HCT116 (cell line): ENCODE measurements around the gene TIMM50. TPM values are rescaled to one million over a fixed set of nuclear protein-coding genes. Genes with fewer than 3 reads are reported as not detected.

Experiments
- ATAC-seq: fragments of 200-7000 bp; cut with Tn5 transposase; 2 replicates; pipeline ENCODE4 v1.9.1; 2020; ENCODE audit warnings: mild to moderate bottlenecking, moderate library complexity
- BruUV-seq: library from RNA; stranded (reverse); fragments of 400-500 nt; replicated peaks from 2 replicates; lab custom pipeline; 2021; lab: Mats Ljungman, UMichigan
- CTCF ChIA-PET: fragments of 300-600 bp; sonication (Branson Sonifier 250); formaldehyde crosslinking; loops from one replicate; lab custom pipeline; 2021; ENCODE audit warnings: antibody characterized with exemption; lab: Charles Lee
- POLR2A ChIA-PET: fragments of 300-600, 350-600 bp; sonication (Branson Sonifier 250); formaldehyde crosslinking; loops from one replicate; lab custom pipeline; 2021; ENCODE audit warnings: antibody characterized with exemption; lab: Charles Lee
- RAD21 ChIA-PET, 2 experiments: fragments of 300-600 bp; sonication (Branson Sonifier 250); formaldehyde crosslinking; loops; one replicate each; lab custom pipeline; 2023; ENCODE audit warnings: low total read pairs in 2 of 2; ENCODE audit not compliant: uncharacterized antibody in 2 of 2, unreplicated experiment in 2 of 2, low non-redundant PET in 1 of 2; lab: Charles Lee
- DNase-seq: peaks from one replicate; pipeline ENCODE4 v3.0.0-alpha.2; 2010; ENCODE audit warnings: low read depth, low spot score
- H2AFZ ChIP-seq: fragments of 200-600 bp; shearing (Covaris generic), sonication (generic); 2 replicates; pipeline ENCODE4 v1.6.1; 2017; ENCODE audit warnings: low read depth, mixed run types, mixed read lengths, antibody characterized with exemption, low read length; ENCODE audit not compliant: poor library complexity, severe bottlenecking
- H3K27ac ChIP-seq: 2 replicates; pipeline ENCODE4 v1.5.1; 2012; ENCODE audit warnings: low read depth, low read length
- H3K27me3 ChIP-seq: fragments of 200-600 bp; sonication (generic); 2 replicates; pipeline ENCODE4 v1.6.1; 2016; ENCODE audit warnings: mixed run types, low read length, mixed read lengths; ENCODE audit not compliant: insufficient read depth
- H3K36me3 ChIP-seq, 2 experiments: fragments of 200-500 bp in 1 of 2; fragments of 200-600 bp in 1 of 2; sonication (Bioruptor generic) in 1 of 2; sonication (generic) in 1 of 2; 2 replicates each; pipeline versions ENCODE4 v1.5.1 to v1.6.1; 2014 to 2016; ENCODE audit warnings: low read length in 2 of 2, inconsistent platforms in 1 of 2, mixed read lengths in 1 of 2, mixed run types in 1 of 2; ENCODE audit not compliant: insufficient read depth in 2 of 2, control insufficient read depth in 1 of 2
- H3K4me1 ChIP-seq, 2 experiments: fragments of 200-600 bp in 1 of 2; sonication (generic) in 1 of 2; 2 replicates each; pipeline versions ENCODE4 v1.5.1 to v1.6.1; 2012 to 2017; ENCODE audit warnings: low read length in 2 of 2, inconsistent platforms in 1 of 2, mild to moderate bottlenecking in 1 of 2, mixed read lengths in 1 of 2, mixed run types in 1 of 2, moderate library complexity in 1 of 2; ENCODE audit not compliant: insufficient read depth in 2 of 2, control insufficient read depth in 1 of 2
- H3K4me2 ChIP-seq: fragments of 200-600 bp; sonication (generic); 2 replicates; pipeline ENCODE4 v1.6.1; 2017; ENCODE audit warnings: mixed run types, low read length, mixed read lengths
- H3K4me3 ChIP-seq, 2 experiments: fragments of 200-600 bp in 1 of 2; sonication (generic) in 1 of 2; replicated peaks in 1 of 2; 2 replicates each; pipeline ENCODE4 v1.5.1; 2011 to 2016; ENCODE audit warnings: low read length in 2 of 2, control low read depth in 1 of 2, low read depth in 1 of 2, mild to moderate bottlenecking in 1 of 2, mixed read lengths in 1 of 2, mixed run types in 1 of 2
- H3K79me2 ChIP-seq: fragments of 200-600 bp; sonication (generic); 2 replicates; pipeline ENCODE4 v1.6.1; 2017; ENCODE audit warnings: mild to moderate bottlenecking, mixed run types, low read length, moderate library complexity, mixed read lengths; ENCODE audit not compliant: insufficient read depth
- H3K9ac ChIP-seq: fragments of 200-600 bp; sonication (generic); 2 replicates; pipeline ENCODE4 v1.6.1; 2016; ENCODE audit warnings: low read length, mixed read lengths
- H3K9me2 ChIP-seq: fragments of 200-600 bp; sonication (generic), shearing (Covaris generic); 2 replicates; pipeline ENCODE4 v1.6.1; 2017; ENCODE audit warnings: mixed run types, mild to moderate bottlenecking, moderate library complexity; ENCODE audit not compliant: insufficient read depth
- H3K9me3 ChIP-seq, 2 experiments: fragments of 200-500 bp in 1 of 2; fragments of 200-600 bp in 1 of 2; sonication (Bioruptor generic) in 1 of 2; sonication (generic) in 1 of 2; 2 replicates each; pipeline ENCODE4 v1.6.1; 2014 to 2017; ENCODE audit warnings: low read length in 2 of 2, mixed read lengths in 2 of 2, inconsistent platforms in 1 of 2, low read depth in 1 of 2, mild to moderate bottlenecking in 1 of 2, mixed run types in 1 of 2, moderate library complexity in 1 of 2; ENCODE audit not compliant: control insufficient read depth in 1 of 2, insufficient read depth in 1 of 2
- H4K20me1 ChIP-seq: fragments of 200-600 bp; sonication (generic), shearing (Covaris generic); 2 replicates; pipeline ENCODE4 v1.6.1; 2017; ENCODE audit warnings: mixed run types, mild to moderate bottlenecking, moderate library complexity; ENCODE audit not compliant: insufficient read depth
- CTCF ChIP-seq, 3 experiments: fragments of 200-600 bp in 1 of 3; sonication (generic) in 1 of 3; IDR thresholded peaks in 2 of 3; conservative IDR thresholded peaks in 1 of 3; 2 replicates each; pipeline ENCODE4 v1.5.1; 2012 to 2017; ENCODE audit warnings: low read depth in 2 of 3, low read length in 2 of 3, antibody characterized with exemption in 1 of 3, borderline replicate concordance in 1 of 3, control low read depth in 1 of 3, mild to moderate bottlenecking in 1 of 3, mixed read lengths in 1 of 3, mixed run types in 1 of 3, moderate library complexity in 1 of 3; ENCODE audit not compliant: insufficient read depth in 1 of 3
- EGR1 ChIP-seq: IDR thresholded peaks from 2 replicates; pipeline ENCODE4 v1.6.1; 2012; ENCODE audit warnings: low read depth
- ELF1 ChIP-seq: IDR thresholded peaks from 2 replicates; pipeline ENCODE4 v1.6.1; 2012; ENCODE audit warnings: low read depth, borderline replicate concordance
- SIN3A ChIP-seq: IDR thresholded peaks from 2 replicates; pipeline ENCODE4 v1.6.1; 2012; ENCODE audit warnings: low read depth
- SP1 ChIP-seq: IDR thresholded peaks from 2 replicates; pipeline ENCODE4 v1.6.1; 2012; ENCODE audit warnings: low read depth
- SRF ChIP-seq: IDR thresholded peaks from 2 replicates; pipeline ENCODE4 v1.6.1; 2012; ENCODE audit warnings: low read depth
- TCF7L2 ChIP-seq: IDR thresholded peaks from 2 replicates; pipeline ENCODE4 v1.7.0; 2011; ENCODE audit warnings: borderline replicate concordance, inconsistent platforms; ENCODE audit not compliant: insufficient read depth, insufficient read length; ENCODE audit errors: extremely low read depth
- ZFX ChIP-seq: fragments of 450-650 bp; IDR thresholded peaks from 2 replicates; pipeline ENCODE4 v1.6.1; 2017
- ZNF274 ChIP-seq: fragments of 200-500 bp; sonication (Bioruptor generic); IDR thresholded peaks from 2 replicates; pipeline ENCODE4 v1.6.1; 2014; ENCODE audit warnings: mild to moderate bottlenecking, low read depth, low read length, inconsistent platforms
- intact Hi-C: fragments of 100-400 bp; cut with micrococcal nuclease; formaldehyde crosslinking; loops from 2 replicates; pipeline ENCODE4 v1.10.0; 2022
- total RNA-seq: library from RNA; stranded (reverse); gene quantifications from one replicate; pipeline ENCODE4 v1.2.1, GENCODE V29; 2021; ENCODE audit not compliant: unreplicated experiment

Gene TIMM50
- total RNA-seq, 1 experiment from 2014 or later = 111 TPM

- Histone ChIP-seq H4K20me1 (no peaks in the 10 kb centered on the region), H3K27me3 (no peaks in the 10 kb centered on the region), H3K36me3 (no peaks in the 10 kb centered on the region), H3K4me1 (peaks cover 0 to 4% of the 10 kb centered on the region in 2 experiments; a peak in 1 of 4 replicates), H3K79me2 (no peaks in the 10 kb centered on the region), H3K9ac (no peak overlapping the region), H3K9me3 (no peaks in the 10 kb centered on the region), H2AFZ (no peak overlapping the region), H3K27ac (no peak overlapping the region), H3K9me2 (no peaks in the 10 kb centered on the region), H3K4me2 (no peak overlapping the region), H3K4me3 (no peak overlapping the region)
- ATAC-seq (no peak), DNase-seq (no peak)
- no peak for TF ChIP-seq SRF
- no peak for TF ChIP-seq CTCF (IDR thresholded peaks at IDR 0.05 in 2 of 3, conservative IDR thresholded peaks at IDR 0.05 in 1 of 3; ENCODE audit: borderline replicate concordance in 1 of 3, insufficient read depth in 1 of 3, low read depth in 2 of 3, low read length in 2 of 3)
- no peak for TF ChIP-seq ELF1
- no peak for TF ChIP-seq EGR1
- TF ChIP-seq TCF7L2 = no peak
- TF ChIP-seq ZFX = no peak
- TF ChIP-seq SIN3A = no peak
- ChIA-PET POLR2A (no interaction called here), RAD21 (no interaction called here), CTCF (no interaction called here)
- intact Hi-C loops = no loop called here
- BruUV-seq = no TSS peak
Observed at GRCh38 chr19:39506598-39506943, 25.9 kb downstream of the TIMM50 start.

GRCh38 chr19:39506944-39507714 is 26.5 kb downstream of the TIMM50 start:
- no peak overlapping the region for H3K4me3 ChIP-seq

More at GRCh38 chr19:39506944-39507714, 26.5 kb downstream of the TIMM50 start:
- Histone ChIP-seq H4K20me1 (no peaks in the 10 kb centered on the region), H3K9me3 (no peaks in the 10 kb centered on the region), H3K79me2 (no peaks in the 10 kb centered on the region), H3K9me2 (no peaks in the 10 kb centered on the region), H3K9ac (no peak overlapping the region), H3K27me3 (no peaks in the 10 kb centered on the region), H3K4me2 (no peak overlapping the region), H3K36me3 (no peaks in the 10 kb centered on the region), H3K27ac (no peak overlapping the region), H3K4me1 (peaks cover 0 to 4% of the 10 kb centered on the region in 2 experiments; a peak in 1 of 4 replicates), H2AFZ (no peak overlapping the region)
- ChIA-PET CTCF (no interaction called here), RAD21 (no interaction called here), POLR2A (no interaction called here)
- no peak for DNase-seq
- BruUV-seq = no TSS peak
- TF ChIP-seq ZNF274 = no peak
- no peak for TF ChIP-seq SP1
- ATAC-seq = no peak
- intact Hi-C loops = no loop called here
